SK-N-MC (cell line): Measurements from ENCODE around the gene C19orf67.

Experiments used
- DNase-seq: peaks from one replicate; pipeline ENCODE4 v3.0.0-alpha.2; 2011; ENCODE audit warnings: low read depth, low spot score
- H3K27ac ChIP-seq: fragments of 200-600 bp; sonication (generic); 2 replicates; pipeline ENCODE4 v1.5.1; 2016; ENCODE audit warnings: mixed run types
- H3K36me3 ChIP-seq: fragments of 200-600 bp; sonication (generic); 2 replicates; pipeline ENCODE4 v1.6.1; 2017; ENCODE audit warnings: antibody characterized with exemption, low read length, mixed read lengths; ENCODE audit not compliant: insufficient read depth
- H3K4me3 ChIP-seq: fragments of 200-600 bp; sonication (generic); 2 replicates; pipeline ENCODE4 v1.5.1; 2016
- H3K9ac ChIP-seq: fragments of 200-600 bp; sonication (generic); 2 replicates; pipeline ENCODE4 v1.8.0; 2017; ENCODE audit warnings: mixed run types, mixed read lengths; ENCODE audit not compliant: insufficient read length
- H3K9me3 ChIP-seq: fragments of 200-600 bp; sonication (generic); 2 replicates; pipeline ENCODE4 v1.6.1; 2017; ENCODE audit warnings: low read depth, mild to moderate bottlenecking, antibody characterized with exemption, low read length, moderate library complexity, mixed read lengths
- EZH2 ChIP-seq: fragments of 200-600 bp; sonication (generic); IDR thresholded peaks from one replicate; pipeline ENCODE4 v1.6.1; 2017; ENCODE audit warnings: antibody characterized with exemption
- FOXP2 ChIP-seq: optimal IDR thresholded peaks from 2 replicates; pipeline ENCODE3; 2011; ENCODE audit warnings: mild to moderate bottlenecking, moderate library complexity; ENCODE audit not compliant: insufficient read depth; ENCODE audit errors: extremely low read length, control extremely low read depth
- POLR2AphosphoS5 ChIP-seq: IDR thresholded peaks from 2 replicates; pipeline ENCODE4 v1.6.1; 2012; ENCODE audit warnings: mild to moderate bottlenecking, low read depth, low read length, borderline replicate concordance

The C19orf67 gene

DNA sequence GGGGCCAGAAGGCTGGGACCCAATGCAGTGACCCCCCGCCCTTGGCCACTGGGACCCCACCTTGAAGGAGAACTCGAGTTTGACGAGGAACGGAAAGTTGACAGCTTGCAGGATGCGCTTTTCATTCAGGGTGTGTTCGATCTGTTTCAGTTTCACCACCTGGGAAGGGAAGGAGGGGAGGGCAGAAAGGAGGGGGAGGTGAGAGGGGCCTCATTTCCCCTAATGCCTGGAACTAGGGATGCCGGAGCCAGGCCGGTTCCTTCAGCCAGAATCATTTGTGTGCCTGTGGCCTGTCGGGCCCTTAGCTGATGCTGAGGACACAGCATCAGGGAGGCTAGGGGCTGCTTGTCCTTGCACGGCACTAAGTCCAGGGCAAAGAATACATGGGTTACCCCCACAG is 17.2 kb upstream of the C19orf67 start:
- Histone ChIP-seq H3K9me3 (no peaks in the 10 kb centered on the region), H3K36me3 (peaks cover 4% of the 10 kb centered on the region; the same call in 1 of the 2 replicates), H3K4me3 (no peak overlapping the region), H3K9ac (no peak overlapping the region), H3K27ac (no peak overlapping the region)
- TF ChIP-seq FOXP2 (no peak), EZH2 (no peak), POLR2AphosphoS5 (no peak)
- DNase-seq: no peak

GRCh38 chr19:14102102-14102696 is 16.6 kb upstream of the C19orf67 start:
- no peak for TF ChIP-seq POLR2AphosphoS5
- no peak for TF ChIP-seq EZH2
- TF ChIP-seq FOXP2: no peak
- H3K27ac ChIP-seq: no peak overlapping the region
- no peak overlapping the region for H3K9ac ChIP-seq
- no peaks in the 10 kb centered on the region for H3K9me3 ChIP-seq
- no peak for DNase-seq
- H3K36me3 ChIP-seq: peaks cover 4% of the 10 kb centered on the region; the same call in 1 of the 2 replicates
- no peak overlapping the region for H3K4me3 ChIP-seq

DNA sequence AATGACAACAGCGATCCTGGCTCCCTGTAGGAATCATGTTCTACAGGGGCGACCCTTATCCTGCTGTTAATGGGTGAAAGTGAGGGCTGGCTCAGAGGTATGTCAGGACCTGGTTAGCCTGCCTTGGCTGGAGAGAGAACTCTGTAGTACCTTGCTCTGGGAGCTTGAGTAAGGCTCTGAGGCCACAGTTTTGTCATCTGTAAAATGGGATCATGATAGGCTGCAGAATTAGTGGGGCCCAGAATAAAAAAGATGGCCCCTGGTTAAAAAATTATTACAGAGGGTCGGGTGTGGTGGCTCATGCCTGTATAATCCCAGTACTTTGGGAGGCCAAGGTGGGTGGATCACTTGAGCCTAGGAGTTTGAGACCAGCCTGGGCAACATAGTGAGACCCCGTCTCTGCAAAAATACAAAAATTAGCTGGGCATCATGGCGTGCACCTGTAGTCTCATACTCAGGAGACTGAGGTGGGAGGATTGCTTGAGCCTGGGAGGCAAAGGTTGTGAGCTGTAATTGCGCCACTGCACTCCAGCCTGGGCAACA is 15.5 kb upstream of the C19orf67 start:
- no peak for DNase-seq
- Histone ChIP-seq H3K9me3 (no peaks in the 10 kb centered on the region), H3K4me3 (no peak overlapping the region), H3K36me3 (peaks cover 4% of the 10 kb centered on the region; the same call in 1 of the 2 replicates), H3K27ac (no peak overlapping the region), H3K9ac (no peak overlapping the region)
- TF ChIP-seq FOXP2: no peak
- no peak for TF ChIP-seq POLR2AphosphoS5

- Histone ChIP-seq H3K9me3 (0 out of 2 replicates have a peak, but pooled peaks cover 5% of the 10 kb centered on the region), H3K36me3 (peaks cover 6% of the 10 kb centered on the region; the same call in 1 of the 2 replicates), H3K4me3 (no peak overlapping the region), H3K9ac (no peak overlapping the region), H3K27ac (no peak overlapping the region)
- TF ChIP-seq FOXP2 (no peak), POLR2AphosphoS5 (no peak), EZH2 (no peak)
- DNase-seq: no peak
Measured at GRCh38 chr19:14097532-14098151, 12.1 kb upstream of the C19orf67 start.

DNA sequence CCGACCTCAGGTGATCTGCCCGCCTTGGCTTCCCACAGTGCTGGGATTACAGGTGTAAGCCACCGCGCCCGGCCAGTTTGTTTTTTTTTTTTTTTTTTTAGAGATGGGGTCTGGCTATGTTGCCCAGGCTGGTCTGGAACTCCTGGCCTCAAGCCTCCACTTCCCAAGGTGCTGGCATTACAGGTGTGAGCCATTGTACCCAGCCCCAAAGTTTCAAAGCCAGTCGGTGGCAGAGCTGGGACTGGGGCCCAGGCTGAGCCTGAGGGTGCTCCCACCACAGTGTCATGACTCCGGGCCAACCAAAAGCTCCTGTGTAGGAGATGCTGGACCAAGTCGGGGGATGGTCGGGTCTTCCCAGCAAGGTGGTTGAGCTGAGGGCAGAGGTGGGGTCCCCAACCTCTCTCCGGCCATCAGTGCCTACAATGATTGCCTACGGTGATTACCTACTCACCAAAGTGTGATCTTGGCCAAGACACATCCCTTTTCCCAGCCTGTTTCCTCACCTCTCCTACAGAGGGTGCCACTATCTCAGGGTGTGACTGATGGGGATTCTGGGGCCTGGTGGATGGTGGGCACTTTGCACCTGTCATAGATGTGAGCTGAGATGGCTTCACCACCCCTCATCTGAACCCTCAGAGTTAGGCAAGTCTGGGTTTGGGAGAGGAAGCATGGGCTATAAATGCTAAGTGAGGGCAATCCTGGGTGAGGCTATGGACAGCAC is 10.8 kb upstream of the C19orf67 start:
- Histone ChIP-seq H3K9ac (no peak overlapping the region), H3K4me3 (no peak overlapping the region), H3K36me3 (peaks cover 2% of the 10 kb centered on the region; the same call in 1 of the 2 replicates), H3K9me3 (0 out of 2 replicates have a peak, but pooled peaks cover 5% of the 10 kb centered on the region), H3K27ac (no peak overlapping the region)
- no peak for DNase-seq
- TF ChIP-seq FOXP2: no peak
- no peak for TF ChIP-seq POLR2AphosphoS5
- no peak for TF ChIP-seq EZH2

- Histone ChIP-seq H3K27ac (no peak overlapping the region), H3K9ac (no peak overlapping the region), H3K4me3 (no peak overlapping the region), H3K9me3 (0 out of 2 replicates have a peak, but pooled peaks cover 5% of the 10 kb centered on the region), H3K36me3 (0 out of 2 replicates have a peak, but pooled peaks cover 2% of the 10 kb centered on the region)
- TF ChIP-seq POLR2AphosphoS5 (no peak), EZH2 (no peak), FOXP2 (no peak)
- DNase-seq: no peak
Measured at GRCh38 chr19:14094854-14095253, 9.3 kb upstream of the C19orf67 start.

GRCh38 chr19:14093117-14093823 is 7.7 kb upstream of the C19orf67 start:
- no peak for DNase-seq
- Histone ChIP-seq H3K36me3 (peaks cover 13% of the 10 kb centered on the region), H3K27ac (no peak overlapping the region), H3K9ac (no peak overlapping the region), H3K4me3 (no peak overlapping the region), H3K9me3 (0 out of 2 replicates have a peak, but pooled peaks cover 5% of the 10 kb centered on the region)
- no peak for TF ChIP-seq FOXP2
- no peak for TF ChIP-seq POLR2AphosphoS5
- TF ChIP-seq EZH2: no peak
